ENCODE results near the gene HS3ST6.

DNA sequence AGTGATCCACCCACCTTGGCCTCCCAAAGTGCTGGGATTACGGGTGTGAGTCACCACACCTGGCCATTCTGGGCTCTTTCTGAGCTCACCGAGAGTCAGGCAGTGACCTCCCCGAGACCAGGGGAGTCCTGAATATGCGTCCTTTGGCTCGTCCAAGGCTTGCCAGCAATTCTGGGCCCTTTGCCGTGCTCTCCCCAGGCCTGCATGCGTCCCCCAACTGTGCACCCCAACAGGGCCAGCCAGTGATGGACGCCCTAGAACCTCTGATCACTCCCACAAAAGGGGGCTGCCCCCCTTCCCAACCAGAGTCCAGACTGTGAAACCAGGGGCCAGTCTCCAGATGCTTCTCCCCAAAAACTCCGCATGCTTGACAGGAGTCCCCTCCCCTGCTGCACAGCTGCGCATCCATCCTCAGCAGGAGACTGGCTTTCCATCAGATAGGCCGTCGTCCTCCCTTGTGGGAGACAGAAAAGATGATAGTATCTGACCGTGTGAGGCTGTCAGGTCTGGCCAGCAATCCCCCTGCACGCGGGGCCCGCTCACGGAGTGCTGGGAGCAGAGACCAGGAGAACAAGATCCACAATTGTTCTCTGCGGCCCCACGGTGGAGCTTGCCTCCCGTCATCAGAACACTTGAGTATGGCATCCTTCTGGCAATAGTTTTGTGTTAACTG is 15.5 kb downstream of the HS3ST6 start:
- TF ChIP-seq POLR2A (IDR thresholded peaks at IDR 0.05; ENCODE audit: low read depth, low read length) (no peak), PAX5 (IDR thresholded peaks at IDR 0.05; ENCODE audit: insufficient read depth, low read length, severe bottlenecking) (no peak)

All from GM12891 (cell line).